Activated T-cell treated with anti-CD3 and anti-CD28 coated beads for 48 hours (primary cell): ENCODE results near the gene TNFAIP2.
"Not testable (repeated sequence)": the region's sequence is repeated elsewhere in the genome, so short reads cannot be mapped to it uniquely, and the experiment has no call there.

Source experiments
- DNase-seq: peaks from one replicate; pipeline ENCODE4 v3.0.0-alpha.2; 2020; ENCODE audit warnings: low read depth

TNFAIP2 gene

GRCh38 chr14:103156651-103157378 is 33.6 kb downstream of the TNFAIP2 start:
- no peak for DNase-seq

- DNase-seq, result no peak
Observed at GRCh38 chr14:103157969-103158368, 34.7 kb downstream of the TNFAIP2 start.

- DNase-seq, result no peak
Observed at GRCh38 chr14:103158688-103159087, 35.4 kb downstream of the TNFAIP2 start.

DNA sequence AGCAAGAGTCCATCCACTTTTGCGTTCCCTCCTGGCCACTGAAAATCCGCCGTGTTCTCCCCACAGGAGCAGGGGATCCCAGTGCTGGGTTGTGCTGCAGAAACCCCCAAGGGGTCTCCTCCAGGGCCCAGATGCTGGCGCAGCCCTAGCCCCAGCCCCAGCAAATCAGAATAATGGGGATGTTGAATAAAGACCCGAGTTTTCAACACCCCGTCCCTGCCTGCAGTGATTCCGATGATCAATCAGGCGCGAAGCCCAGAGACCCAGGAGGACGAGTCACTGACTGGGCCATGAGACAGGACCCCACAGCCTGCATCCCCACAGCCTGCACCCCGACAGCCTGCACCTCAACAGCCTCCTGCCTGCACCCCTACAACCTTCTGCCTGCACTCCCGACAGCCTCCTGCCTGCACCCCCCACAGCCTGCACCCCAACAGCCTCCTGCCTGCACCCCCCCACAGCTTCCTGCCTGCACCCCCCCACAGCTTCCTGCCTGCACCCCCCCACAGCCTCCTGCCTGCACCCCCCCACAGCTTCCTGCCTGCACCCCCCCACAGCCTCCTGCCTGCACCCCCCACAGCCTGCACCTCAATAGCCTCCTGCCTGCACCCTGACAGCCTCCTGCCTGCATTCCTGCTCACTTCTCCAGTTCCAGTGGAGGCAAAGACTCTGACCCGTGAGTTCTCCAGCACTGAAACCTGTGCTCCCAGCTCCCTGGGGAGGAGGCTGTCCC is 37.2 kb downstream of the TNFAIP2 start:
- no peak for DNase-seq

DNA sequence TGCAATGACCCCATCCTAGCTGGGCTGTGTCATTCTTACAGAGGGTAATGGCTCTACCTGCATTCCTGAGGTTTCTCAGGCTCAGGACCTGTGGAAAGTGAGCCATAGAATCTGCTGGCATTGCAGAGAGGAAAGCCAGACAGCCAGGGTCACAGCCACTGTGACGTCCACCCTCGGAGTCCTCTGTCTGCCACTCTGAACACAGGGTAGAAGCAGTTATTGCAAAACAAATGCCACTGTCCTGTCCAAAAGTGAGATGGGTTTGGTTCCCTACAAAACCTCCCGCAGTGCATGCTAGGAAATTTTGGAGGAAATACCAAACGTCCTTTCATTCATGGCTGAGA is 37.8 kb downstream of the TNFAIP2 start:
- no peak for DNase-seq

DNA sequence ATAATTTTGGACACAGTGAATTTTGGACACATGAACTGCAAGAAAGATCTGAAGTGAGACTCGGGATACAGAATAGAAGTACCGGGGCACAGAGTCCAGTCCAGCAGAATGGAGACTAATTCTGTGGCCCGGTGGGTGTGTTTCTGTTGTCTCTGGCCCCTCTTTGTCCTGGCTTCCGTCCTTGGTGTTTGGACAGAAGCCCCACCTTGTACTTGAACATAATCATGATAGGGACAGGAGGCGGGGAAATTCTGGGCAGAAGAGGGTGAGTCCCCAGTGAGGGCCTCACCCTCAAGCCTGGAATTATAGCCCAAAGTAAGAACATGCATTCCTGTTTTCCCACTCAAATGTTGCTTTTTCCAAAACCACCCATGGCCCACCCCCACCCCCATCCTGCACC is 39.9 kb downstream of the TNFAIP2 start:
- no peak for DNase-seq

GRCh38 chr14:103164006-103164405 is 40.7 kb downstream of the TNFAIP2 start:
- DNase-seq, result no peak

GRCh38 chr14:103164779-103165178 is 41.5 kb downstream of the TNFAIP2 start:
- no peak for DNase-seq

DNA sequence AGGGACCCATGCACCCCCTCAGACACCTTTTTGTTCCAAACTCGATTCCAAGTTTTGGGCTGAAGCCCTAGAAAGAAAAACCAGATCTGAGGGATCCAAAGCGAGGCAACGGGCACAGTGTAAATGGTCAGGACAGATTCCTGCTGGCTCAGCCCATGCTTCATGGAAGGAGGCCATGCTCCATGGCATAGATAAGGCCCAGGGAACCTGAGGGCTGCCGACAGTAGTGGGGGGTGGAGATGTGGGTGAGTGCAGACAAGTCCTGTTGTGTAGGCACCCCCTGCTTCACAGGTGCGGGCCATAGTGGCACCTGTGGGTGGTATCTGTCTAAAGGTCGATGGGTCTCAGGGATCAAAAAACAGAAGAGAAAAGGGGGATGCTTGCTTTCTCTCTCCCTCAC is 42.1 kb downstream of the TNFAIP2 start:
- no peak for DNase-seq

DNA sequence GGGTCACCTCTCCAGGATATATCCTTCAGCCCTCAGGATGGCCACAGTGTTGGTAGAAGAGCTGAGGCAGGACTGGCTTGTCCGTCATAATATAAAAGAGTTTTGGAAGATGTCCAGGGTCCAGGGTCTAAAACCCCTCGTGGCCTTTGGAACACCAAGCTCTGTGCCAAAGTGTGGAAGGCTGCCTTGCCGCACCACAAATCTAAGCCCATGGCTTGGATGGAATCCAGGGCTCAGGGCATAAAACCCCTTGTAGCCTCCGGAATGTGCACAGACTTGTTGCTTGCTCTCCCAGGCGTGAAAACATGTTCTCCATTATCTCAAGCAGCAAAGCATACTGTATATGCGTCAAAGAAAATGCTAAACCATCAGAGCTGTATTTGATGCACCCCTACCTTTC is 46.7 kb downstream of the TNFAIP2 start:
- DNase-seq, result no peak

- not testable (repeated sequence) for DNase-seq
Observed at GRCh38 chr14:103171206-103171605, 47.9 kb downstream of the TNFAIP2 start.

GRCh38 chr14:103172921-103173320 is 49.7 kb downstream of the TNFAIP2 start:
- no peak for DNase-seq

DNA sequence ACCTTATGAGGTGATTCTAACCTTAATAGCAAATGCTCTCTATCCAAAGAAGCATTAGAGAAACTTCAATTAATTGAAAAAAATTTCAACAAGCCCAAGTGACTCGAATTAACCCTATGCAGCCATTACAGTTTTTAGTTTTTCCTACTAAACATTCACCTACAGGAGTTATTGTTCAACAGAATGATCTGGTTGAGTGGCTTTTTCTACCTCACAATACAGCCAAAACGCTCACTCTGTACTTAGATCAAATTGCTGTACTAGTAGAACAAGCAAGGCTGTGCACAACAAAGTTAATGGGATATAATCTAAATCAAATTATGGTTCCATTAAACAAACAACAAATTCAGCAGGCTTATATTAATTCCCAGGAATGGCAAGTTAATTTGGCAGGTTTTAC is 50.6 kb downstream of the TNFAIP2 start:
- DNase-seq, result not testable (repeated sequence)

DNA sequence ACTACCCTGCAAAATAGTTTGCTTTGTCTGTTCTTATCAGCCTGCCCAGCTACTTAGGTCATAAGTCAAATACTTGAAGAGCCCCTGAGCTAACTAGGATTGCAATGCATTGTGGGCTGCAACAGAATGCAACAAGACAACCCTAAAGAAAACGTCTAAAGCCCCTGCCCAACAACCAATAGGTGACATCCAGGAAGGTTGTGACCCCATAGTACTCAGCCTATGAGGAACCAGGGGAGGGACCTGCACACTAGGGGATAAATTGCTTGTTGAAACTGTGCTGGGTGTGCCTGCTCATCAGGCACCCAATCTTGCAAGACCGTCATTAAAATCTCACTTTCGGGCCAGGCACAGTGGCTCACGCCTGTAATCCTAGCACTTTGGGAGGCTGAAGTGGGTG is 52.9 kb downstream of the TNFAIP2 start:
- DNase-seq, result not testable (repeated sequence)

DNA sequence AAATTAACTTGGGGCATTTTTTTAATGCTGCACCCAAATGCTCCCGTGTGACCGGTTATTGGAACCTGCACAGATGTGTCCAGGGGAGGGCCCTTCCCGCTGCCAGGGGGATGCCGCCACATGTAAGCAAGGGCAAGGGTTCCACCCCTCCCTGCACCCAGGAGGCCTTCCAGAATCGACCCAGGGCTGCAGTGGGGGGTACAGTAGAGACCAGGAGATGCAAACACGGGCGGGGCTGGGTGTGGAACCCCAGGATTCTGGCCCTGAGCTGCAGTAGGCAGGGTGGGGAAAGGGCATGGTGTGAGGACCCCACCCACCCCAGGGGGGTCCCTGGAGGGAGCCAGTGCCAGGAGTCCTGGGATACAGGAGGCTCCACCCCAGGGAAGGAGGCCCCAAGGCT is 54.1 kb downstream of the TNFAIP2 start:
- DNase-seq, result no peak

DNA sequence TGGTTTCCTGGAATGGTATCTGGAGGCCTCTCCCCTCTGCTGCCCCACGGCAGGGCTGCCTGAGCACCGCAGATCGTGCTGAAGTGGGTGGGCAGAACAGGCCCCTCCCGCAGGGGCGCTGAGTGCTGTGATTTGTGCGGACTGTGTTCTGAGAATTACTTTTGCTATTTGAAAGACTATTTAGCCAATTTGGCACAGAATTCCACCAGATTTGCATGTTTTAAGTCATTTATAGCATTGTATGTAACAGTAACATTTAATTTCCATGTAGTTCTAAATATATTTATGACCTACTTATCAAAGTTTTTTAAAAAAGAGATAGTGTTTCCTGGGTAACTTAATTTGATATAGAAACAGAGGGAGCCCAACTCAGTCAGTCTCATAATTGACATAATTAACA is 55.3 kb downstream of the TNFAIP2 start:
- DNase-seq, result no peak

- DNase-seq, result no peak
Observed at GRCh38 chr14:103179094-103179493, 55.8 kb downstream of the TNFAIP2 start.

DNA sequence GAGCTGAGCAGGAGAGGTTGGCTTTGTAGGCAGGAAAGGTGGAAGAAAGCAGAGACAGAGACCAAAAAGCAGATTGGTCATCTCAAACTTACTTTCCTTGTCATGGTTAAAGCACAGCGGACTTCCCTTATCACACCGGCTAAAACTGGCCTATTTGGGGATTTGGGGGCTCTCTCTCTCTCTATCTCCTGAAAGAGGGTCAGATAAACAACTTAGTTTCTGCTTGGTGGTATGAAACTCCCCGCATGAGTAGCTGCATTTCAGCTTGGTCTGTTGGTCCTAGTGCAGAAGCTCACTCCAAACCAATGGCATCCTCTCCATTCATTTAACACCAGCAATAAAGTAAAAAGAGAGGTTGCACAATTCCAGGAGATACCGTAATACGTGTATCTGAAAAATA is 57.1 kb downstream of the TNFAIP2 start:
- DNase-seq, result no peak

DNA sequence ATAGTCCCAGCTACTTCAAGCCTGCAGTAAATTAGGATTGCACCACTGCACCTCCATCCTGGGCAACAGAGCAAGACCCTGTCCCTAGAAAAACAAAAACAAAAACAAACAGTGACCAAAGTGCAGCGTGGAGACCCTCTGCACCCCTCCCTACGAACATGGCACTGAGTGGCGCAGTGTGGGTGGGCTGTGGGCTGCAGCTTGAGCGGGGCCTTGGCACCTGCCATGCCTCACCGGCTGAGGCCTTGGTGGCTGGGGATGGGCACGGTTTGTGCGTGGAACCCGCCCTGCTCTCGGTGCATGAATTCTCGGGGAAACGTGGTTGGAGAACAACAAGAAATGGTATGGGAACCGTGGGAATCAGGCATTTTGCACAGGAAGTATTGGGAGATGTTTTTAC is 60.8 kb downstream of the TNFAIP2 start:
- no peak for DNase-seq

DNA sequence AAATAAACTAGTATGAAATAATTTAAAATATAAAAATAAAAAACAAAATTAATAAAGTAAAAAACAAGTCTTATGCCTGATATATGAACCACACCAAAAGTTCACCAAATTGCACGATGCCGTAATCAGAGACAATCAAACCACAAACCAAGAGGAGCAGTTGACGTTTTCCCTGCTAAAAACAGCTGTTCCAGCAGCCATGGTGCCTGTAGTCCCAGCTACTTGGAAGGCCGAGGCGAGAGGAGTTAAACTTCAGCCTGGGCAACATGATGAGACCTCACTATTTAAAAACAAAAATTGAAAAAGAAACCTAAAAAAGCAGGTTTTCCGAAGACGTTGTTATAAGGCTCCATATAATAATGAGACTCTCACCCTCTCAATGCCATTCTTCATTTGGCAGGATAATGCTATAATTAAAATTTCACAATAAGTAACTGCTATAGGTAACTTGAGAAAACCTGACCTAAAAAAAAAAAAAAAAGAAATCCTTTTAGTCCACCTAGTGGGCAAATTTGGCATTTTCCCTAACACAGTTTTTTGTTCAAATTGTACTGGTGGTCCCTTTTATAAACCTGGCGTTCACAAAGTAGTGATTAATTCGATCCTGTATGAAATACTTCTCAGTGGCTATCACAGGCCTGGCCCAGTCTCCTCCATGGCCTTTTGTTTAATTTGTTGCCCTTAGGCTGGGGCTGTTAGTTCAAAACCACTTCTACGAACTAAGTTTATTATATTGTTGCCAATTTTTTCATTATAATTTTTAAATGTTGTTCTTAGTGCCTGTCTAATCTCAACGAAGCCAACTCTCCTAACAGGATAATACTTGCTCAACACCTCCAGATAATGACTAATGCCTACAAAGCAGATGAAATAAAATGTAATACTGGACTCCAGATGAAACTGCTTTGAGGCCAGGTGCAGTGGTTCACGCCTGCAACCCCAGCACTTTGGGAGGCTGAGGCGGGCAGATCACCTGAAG is 62.1 kb downstream of the TNFAIP2 start:
- DNase-seq, result no peak

- no peak for DNase-seq
Observed at GRCh38 chr14:103186241-103186822, 63.1 kb downstream of the TNFAIP2 start.
